Left renal pelvis (tissue), 4 donors: ENCODE measurements around the gene PLA2G15. TPM values are rescaled to one million over a fixed set of nuclear protein-coding genes. Genes with fewer than 3 reads are reported as not detected.

ENCODE experiments used
- DNase-seq, 4 donors: peaks; one replicate each; pipeline ENCODE4 v3.0.0-alpha.2; 2013; ENCODE audit warnings: low read depth in 4 of 4, low spot score in 3 of 4
- polyA plus RNA-seq, 4 donors: library from polyadenylated mRNA; unstranded; fragments of 120-200 nt; gene quantifications; one replicate each; pipeline ENCODE4 v1.2.1, GENCODE V29; 2013; ENCODE audit not compliant: insufficient read length in 4 of 4

The PLA2G15 gene
- polyA plus RNA-seq, 4 donors, result 19.0 to 27.4 (median 22.2) TPM

DNA sequence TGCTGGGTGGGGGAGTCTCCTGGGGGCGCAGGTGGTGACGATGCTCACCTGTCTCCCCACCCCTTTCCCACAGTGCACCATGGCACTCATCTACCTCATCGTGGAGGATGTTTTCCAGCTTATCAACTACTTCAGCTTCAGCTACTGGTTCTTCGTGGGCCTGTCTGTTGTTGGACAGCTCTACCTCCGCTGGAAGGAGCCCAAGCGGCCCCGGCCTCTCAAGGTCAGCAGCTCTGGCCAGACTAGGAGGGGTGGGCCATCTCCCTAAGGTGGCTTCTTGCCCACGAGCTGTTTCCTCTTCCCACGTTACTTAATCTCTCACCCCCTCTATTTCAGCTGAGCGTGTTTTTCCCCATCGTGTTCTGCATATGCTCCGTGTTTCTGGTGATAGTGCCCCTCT, 51.1 kb downstream of the PLA2G15 start:
- DNase-seq, result no peak

DNA sequence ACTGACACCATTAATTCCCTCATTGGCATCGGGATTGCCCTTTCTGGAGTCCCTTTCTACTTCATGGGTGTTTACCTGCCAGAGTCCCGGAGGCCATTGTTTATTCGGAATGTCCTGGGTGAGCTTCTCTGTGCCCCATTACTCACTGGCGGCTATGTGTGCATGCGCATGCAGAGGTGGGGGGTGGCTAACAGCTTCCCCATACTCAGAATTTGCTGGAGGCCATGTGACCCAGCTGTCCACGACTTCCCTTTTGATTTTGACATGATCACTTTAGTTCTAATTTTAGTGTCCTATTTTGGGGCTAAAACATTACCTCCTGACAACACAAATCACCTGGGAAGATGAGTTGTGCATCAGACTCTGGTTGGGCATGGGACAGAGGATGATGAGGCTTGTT, 51.5 kb downstream of the PLA2G15 start:
- no peak for DNase-seq

DNA sequence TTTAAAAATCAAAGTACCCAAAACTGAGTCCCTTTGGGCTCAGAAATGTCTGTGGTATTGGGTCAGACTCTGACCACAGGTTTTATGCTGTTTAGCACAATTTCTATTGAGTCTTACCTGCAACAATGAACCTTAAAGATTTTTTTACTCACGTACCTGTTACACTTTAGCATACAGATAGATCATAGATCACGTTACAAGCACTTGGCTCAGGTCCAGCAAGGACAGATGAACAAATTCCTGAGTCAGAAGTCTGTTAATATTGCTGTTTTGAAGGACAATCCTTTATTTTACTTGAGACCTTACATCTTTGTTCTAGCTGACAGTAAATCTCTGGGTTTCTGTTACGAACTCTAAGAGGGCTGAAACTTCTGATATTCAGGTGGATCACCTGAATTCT, 52.7 kb downstream of the PLA2G15 start:
- no peak for DNase-seq

DNA sequence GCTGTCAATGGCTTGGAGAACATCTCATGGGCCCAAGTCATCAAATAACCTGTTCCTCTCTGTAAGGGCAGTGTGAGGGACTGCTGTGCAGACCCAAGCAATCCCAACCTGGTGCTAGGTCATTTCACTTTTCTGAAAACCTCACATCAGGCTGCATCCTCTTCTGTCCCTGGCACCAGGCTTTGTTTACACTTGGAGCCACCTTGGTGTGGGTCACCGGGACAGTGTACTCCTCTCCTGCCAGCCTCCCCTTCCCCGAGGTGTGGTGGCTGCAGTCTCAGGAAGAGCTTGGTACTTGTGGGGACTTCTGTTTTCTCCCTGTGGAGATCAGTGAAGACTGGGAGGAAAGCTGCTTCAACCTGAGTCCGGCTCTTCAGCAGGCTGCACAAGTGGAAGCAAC, 53.1 kb downstream of the PLA2G15 start:
- DNase-seq, result no peak

DNA sequence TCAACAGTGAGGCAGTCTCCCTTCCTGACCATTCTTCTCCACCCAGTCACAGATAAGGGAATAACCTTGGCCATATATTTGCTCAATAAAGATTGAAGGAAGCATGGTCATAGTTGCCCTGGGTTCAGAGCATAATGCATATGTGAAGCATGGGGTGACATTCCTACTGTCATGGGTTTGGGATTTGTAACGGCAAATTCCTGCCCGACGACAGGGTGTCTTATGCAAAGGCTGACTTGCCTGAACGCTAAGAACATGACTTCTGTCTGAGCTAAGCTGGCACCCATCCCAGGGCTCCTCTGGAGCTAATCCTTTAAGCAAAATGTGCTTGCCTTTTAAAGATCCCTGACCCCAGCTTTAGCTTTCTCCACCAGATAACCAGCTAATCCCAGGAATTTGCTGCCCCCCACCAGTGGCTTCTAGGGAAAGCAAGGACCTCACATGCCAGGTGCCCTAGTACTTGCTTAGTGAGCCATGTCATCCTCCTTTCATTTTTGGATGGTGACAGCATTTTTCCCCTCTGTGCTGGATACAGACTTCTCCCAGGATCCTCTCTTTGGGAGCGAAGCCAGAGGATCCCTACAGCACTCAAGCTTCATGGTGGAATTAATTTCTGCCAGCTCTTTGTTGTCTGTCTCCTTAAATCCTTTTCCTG, 53.9 kb downstream of the PLA2G15 start:
- DNase-seq, result no peak

DNA sequence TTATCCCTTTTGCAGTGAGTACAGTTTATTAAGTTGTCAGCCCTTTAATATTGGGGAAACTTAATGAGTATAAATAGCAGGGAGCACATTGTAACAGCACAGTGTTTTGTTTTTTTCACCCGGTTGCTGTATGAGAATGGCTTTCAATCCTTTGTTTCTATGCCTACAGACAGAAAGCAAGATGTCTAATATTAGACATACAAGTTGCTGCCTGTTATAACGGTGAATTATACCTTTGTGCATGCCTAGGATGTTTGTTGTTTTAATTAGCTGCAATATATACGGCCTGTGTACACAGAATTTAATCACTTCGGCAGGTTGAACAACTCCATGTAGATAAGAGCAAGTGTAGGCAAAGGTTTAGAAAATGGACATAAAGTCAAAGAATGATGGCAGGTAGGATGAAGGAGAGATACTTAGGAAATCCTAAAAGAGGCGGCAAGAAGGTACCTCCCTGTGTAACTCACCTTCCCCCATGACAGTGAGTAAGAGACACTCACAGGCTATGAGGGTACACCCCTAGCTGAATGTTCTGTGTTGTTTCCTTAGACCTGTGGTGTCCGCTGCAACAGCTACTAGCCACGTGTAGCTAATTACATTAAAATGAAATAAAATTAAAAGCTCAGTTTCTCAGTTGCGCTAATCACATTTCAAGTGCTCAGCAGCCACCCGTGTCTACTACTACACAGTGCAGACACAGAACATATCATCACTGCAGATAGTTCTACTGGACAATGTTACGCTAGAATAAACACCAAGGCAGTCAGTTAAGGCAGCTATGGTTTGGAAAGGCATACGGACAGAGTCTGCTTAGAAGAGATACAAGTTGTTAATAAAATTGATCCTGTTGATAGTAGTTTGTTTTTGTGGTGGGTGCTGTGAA, 54.6 kb downstream of the PLA2G15 start:
- no peak for DNase-seq

DNA sequence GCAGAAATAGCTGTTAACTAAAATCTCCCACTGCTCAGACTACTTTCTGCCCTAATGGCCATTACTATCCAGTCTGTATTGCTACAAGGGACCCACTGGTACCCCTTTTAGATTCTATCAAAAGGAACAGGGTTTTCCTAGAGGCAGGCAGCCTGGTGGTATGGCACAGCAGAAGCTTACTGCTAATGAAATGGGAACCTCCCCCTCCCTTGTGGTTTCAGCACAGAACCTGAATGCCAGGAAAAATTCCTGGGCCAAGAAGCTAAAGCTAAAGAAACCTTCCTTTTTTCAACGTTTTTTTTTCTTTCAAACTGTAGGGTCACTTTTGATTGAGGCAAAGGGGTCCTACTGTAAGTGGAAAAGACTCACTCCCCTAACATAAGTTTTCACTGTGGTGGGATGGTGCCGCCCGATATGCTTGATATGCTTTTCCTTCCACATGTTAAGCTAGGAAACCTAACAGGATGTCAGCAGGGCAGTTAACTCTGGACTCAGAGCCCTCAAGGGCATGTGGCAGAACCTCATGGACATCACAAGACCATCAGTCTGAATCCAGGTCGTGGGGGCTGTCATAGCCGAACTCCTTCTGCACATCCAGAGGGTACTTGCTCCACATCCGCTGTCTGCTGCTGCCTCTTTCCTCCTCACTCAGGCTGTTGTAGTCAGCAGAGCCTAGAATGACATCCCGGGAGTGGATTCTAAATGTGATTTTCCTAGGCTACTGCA, 55.7 kb downstream of the PLA2G15 start:
- no peak for DNase-seq

DNA sequence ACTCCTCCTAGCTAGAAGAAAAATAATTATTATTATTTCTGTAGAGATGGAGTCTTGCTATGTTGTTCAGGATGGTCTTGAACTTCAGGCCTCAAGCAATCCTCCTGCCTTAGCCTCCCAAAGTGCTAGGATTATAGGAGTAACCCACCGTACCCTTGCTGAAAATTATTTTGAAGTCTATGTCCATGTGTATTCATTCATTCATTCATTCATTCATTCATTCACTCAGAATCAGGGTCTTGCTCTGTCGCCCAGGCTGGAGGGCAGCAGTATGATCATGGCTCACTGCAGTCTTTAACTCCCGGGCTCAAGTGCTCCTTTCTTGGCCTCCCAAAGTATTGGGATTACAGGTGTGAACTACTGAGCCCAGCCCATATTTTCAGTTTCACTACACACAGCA, 61.5 kb downstream of the PLA2G15 start:
- no peak for DNase-seq

DNA sequence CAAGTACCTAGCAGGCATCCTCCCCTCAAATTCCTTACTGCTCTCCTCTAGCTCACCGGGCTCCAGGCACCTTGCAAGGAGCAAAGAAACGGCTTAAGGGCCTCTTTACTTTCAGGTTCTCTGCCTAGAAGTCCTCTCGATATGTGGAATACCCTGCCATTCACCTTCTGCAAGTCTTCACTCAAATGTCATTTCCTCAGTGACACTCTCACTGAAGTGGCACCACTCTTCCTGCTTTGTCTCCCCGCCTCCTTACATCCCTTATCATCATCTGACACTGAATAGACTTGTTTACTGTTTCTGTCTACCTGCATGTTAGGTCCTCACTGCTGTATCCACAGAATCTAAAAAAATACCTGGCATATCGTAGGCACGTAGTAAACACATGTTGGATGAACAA, 64.6 kb downstream of the PLA2G15 start:
- no peak for DNase-seq

DNA sequence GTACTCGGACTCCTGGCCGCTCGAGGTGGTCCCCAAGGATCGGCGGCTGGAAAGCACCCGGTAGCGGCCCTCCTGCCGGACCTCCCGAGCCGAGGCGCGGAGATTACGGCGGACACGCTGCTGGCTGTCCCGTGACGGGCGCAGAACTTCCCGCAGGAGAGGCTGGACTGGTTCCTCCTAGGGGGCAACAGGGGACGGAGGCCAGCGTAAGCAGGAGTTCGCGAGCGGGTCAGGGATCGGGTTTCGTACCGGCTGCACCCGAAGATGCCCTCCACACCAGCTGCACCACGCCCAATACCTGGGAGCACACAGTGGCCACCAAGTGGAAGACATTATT, 65.2 kb downstream of the PLA2G15 start:
- DNase-seq, result no peak

Other genes with a start within 250 kb of the PLA2G15 start
- 1 to 10 TPM in 2 of 4 donors, under 1 TPM in 2; 0.54 to 1.2 (median 0.94) TPM for gene DPEP2, start 245.9 kb upstream of the PLA2G15 start, polyA plus RNA-seq
- not detected for gene DPEP2NB, start 229.5 kb upstream of the PLA2G15 start, polyA plus RNA-seq
- gene DDX28, start 222.1 kb upstream of the PLA2G15 start, polyA plus RNA-seq, result 10 to 100 TPM in 1 of 4 donors, 1 to 10 TPM in 3; 6.6 to 10.1 (median 9.4) TPM
- 10 to 100 TPM in 3 of 4 donors, 1 to 10 TPM in 1; 9.8 to 15.8 (median 15.5) TPM for gene DUS2, start 222.1 kb upstream of the PLA2G15 start, polyA plus RNA-seq
- 10 to 100 TPM; 32.0 to 38.1 (median 35.0) TPM for gene NFATC3, start 160.0 kb upstream of the PLA2G15 start, polyA plus RNA-seq
- 10 to 100 TPM in 3 of 4 donors, under 1 TPM in 1; 0.94 to 44.7 (median 28.3) TPM for gene ESRP2, start 9.2 kb upstream of the PLA2G15 start, polyA plus RNA-seq
- 10 to 100 TPM; 15.0 to 19.6 (median 16.5) TPM for gene SLC7A6, start 19.2 kb downstream of the PLA2G15 start, polyA plus RNA-seq
- gene SLC7A6OS, start 65.6 kb downstream of the PLA2G15 start, polyA plus RNA-seq, result 10 to 100 TPM; 16.0 to 23.7 (median 21.9) TPM
- gene PRMT7, start 65.6 kb downstream of the PLA2G15 start, polyA plus RNA-seq, result 10 to 100 TPM; 46.3 to 66.6 (median 53.2) TPM
- 1 to 10 TPM; 1.1 to 2.7 (median 1.2) TPM for gene SMPD3, start 203.1 kb downstream of the PLA2G15 start, polyA plus RNA-seq